Measurements from ENCODE around the gene TNS1.

The TNS1 gene

DNA sequence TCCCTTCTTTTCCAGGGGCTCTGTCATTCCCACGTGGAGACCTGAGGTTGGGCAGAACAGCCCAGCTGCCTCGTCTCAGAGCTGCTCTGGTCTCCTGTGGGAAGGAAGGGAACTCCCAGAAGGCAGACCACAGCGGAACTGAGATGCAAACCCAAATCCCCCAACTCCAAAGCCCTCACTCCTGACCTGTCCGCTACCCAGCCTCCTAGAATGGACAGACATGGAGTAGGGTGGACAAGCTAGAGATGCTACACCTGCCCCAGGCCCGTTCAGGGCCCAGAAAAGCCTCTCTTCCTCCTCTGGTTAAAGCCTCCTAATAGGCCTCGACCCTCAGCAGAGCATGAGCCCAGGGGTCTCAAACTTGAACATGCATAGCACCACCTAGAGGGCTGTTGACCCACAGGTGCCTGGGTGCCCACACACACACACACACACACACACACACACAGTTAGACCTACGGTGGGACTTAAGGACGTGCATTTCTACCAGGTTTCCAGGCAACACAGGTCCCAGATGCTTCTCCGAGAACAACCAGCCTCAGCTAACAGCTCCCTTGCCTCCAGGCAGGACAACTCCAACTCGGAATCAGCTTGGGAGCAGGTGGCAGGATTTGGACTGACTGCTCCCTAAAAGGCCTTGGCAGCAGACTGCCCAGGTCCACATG is 93.5 kb downstream of the TNS1 start:
- TF ChIP-seq, protein P1, sequence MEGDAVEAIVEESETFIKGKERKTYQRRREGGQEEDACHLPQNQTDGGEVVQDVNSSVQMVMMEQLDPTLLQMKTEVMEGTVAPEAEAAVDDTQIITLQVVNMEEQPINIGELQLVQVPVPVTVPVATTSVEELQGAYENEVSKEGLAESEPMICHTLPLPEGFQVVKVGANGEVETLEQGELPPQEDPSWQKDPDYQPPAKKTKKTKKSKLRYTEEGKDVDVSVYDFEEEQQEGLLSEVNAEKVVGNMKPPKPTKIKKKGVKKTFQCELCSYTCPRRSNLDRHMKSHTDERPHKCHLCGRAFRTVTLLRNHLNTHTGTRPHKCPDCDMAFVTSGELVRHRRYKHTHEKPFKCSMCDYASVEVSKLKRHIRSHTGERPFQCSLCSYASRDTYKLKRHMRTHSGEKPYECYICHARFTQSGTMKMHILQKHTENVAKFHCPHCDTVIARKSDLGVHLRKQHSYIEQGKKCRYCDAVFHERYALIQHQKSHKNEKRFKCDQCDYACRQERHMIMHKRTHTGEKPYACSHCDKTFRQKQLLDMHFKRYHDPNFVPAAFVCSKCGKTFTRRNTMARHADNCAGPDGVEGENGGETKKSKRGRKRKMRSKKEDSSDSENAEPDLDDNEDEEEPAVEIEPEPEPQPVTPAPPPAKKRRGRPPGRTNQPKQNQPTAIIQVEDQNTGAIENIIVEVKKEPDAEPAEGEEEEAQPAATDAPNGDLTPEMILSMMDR (IDR thresholded peaks at IDR 0.05): no peak
- Histone ChIP-seq H3K4me1 (ENCODE audit: control insufficient read depth in 1 of 2, insufficient read depth in 1 of 2, low read depth in 1 of 2, low read length in 1 of 2) (no peaks in the 10 kb centered on the region), H3K9me3 (no peaks in the 10 kb centered on the region), H3K4me3 (ENCODE audit: low read depth in 1 of 2, low read length in 1 of 2) (no peak overlapping the region), H3K27ac (no peak overlapping the region), H3K27me3 (peaks cover 40% of the 10 kb centered on the region), H3K36me3 (no peaks in the 10 kb centered on the region)

DNA sequence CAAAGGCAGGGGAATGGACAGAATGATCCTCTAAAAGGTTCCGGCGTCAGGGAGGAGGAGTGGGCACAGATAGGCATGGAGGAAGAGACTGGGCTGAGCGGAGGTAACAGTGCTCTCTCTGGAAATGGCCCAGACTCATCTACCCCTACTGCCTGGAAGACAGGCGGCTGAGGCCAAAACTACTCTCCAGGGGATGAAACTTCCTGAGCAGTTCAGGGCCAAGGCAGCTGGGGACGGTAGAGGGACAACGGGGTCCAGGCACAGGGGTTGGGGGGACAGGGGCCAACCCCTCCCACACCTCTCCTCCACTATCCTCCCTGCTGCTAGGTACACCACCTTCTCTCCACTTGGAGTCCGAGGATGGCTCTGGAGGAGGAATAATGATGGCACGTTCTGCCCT is 94.3 kb downstream of the TNS1 start:
- no peak overlapping the region for H3K27ac ChIP-seq

DNA sequence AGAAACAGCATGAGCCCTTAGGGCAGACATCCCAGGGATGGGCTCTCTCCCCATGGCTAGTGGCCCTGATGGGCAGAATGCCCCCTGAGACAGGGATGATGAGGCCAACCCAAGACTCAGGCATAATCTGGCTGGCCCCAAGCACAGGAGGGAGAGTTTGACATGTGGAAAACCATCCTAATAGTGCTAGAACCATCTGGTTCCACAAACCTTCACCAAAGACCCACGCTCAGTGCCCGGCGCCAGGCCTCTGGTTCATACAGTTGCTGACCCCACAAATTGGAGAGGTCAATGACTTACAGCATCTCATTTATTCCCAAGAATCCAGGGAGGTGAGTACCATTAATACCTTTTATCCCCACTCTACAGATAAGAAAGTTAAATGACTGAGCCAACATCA is 95.5 kb downstream of the TNS1 start:
- no peaks in the 10 kb centered on the region for H3K9me3 ChIP-seq
- H3K4me1 ChIP-seq (ENCODE audit: control insufficient read depth in 1 of 2, insufficient read depth in 1 of 2, low read depth in 1 of 2, low read length in 1 of 2): no peaks in the 10 kb centered on the region
- no peak overlapping the region for H3K27ac ChIP-seq
- H3K36me3 ChIP-seq: no peaks in the 10 kb centered on the region
- no peak overlapping the region for H3K4me3 ChIP-seq (ENCODE audit: low read depth in 1 of 2, low read length in 1 of 2)
- TF ChIP-seq, protein P1 (IDR thresholded peaks at IDR 0.05): no peak
- H3K27me3 ChIP-seq: peaks cover 43% of the 10 kb centered on the region

More for the DNA sequence above, 94.3 kb downstream of the TNS1 start:
- Histone ChIP-seq H3K4me3 (ENCODE audit: low read depth in 1 of 2, low read length in 1 of 2) (no peak overlapping the region), H3K36me3 (no peaks in the 10 kb centered on the region), H3K27me3 (peaks cover 48% of the 10 kb centered on the region), H3K9me3 (no peaks in the 10 kb centered on the region), H3K4me1 (ENCODE audit: control insufficient read depth in 1 of 2, insufficient read depth in 1 of 2, low read depth in 1 of 2, low read length in 1 of 2) (no peaks in the 10 kb centered on the region)
- TF ChIP-seq, protein P1 (IDR thresholded peaks at IDR 0.05): no peak

DNA sequence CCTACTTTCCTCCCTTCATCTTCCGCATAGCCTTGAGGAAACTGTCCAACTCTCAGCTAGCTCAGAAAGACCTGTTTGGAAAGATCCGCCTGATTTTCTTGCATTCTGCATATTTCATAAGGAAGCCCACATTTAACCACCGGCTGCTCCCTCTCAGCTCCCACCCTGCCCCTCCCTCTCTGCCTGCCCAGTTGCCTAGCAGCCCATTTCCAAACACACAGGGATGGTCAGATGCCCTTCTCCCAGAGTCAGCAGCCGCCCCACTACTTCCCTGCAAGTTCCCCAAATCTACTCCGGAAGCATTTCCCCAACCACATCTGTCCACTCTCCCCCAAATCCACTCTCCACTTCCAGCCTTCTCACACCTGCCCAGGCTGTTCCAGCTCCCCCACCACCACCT is 96.0 kb downstream of the TNS1 start:
- no peak overlapping the region for H3K4me3 ChIP-seq (ENCODE audit: low read depth in 1 of 2, low read length in 1 of 2)
- no peak overlapping the region for H3K27ac ChIP-seq
- H3K9me3 ChIP-seq: no peaks in the 10 kb centered on the region
- no peaks in the 10 kb centered on the region for H3K36me3 ChIP-seq
- no peaks in the 10 kb centered on the region for H3K4me1 ChIP-seq (ENCODE audit: control insufficient read depth in 1 of 2, insufficient read depth in 1 of 2, low read depth in 1 of 2, low read length in 1 of 2)
- TF ChIP-seq, protein P1 (IDR thresholded peaks at IDR 0.05): no peak
- H3K27me3 ChIP-seq: peaks cover 38% of the 10 kb centered on the region

DNA sequence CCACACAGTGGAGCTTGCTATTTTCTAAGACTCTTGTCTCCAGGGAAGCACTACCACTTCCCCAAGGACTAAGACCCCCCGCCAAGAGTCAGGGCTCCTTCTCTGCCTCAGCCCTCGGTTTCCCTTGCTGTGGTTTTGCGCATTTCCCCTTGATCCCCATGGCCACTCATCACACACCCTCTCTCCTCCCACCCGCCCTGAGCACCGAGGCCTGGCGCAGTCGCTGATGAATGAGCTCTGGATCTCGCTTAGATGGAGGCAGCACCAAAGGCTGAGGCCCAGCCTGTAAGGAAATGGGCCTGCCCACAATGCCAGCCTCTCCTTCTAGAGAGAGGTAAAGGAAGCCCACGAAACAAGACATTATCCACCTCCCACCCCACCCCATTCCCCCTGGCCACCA is 96.9 kb downstream of the TNS1 start:
- TF ChIP-seq, protein P1 (IDR thresholded peaks at IDR 0.05): no peak
- Histone ChIP-seq H3K36me3 (no peaks in the 10 kb centered on the region), H3K4me1 (ENCODE audit: control insufficient read depth in 1 of 2, insufficient read depth in 1 of 2, low read depth in 1 of 2, low read length in 1 of 2) (no peaks in the 10 kb centered on the region), H3K9me3 (no peaks in the 10 kb centered on the region), H3K27me3 (peaks cover 37% of the 10 kb centered on the region), H3K4me3 (ENCODE audit: low read depth in 1 of 2, low read length in 1 of 2) (no peak overlapping the region), H3K27ac (no peak overlapping the region)

Measured in neutrophil (primary cell).